H1 (cell line): ENCODE measurements around the gene FANCE.

Experiments
- CTCF ChIP-seq, 3 experiments: IDR thresholded peaks; 1 replicate in 2 of 3; 2 replicates in 1 of 3; pipeline versions ENCODE4 v1.5.1 to v1.6.1; 2011; ENCODE audit warnings: low read length in 3 of 3, mild to moderate bottlenecking in 3 of 3, inconsistent platforms in 2 of 3, low read depth in 1 of 3, moderate library complexity in 1 of 3; ENCODE audit not compliant: insufficient read depth in 1 of 3; ENCODE audit errors: control extremely low read depth in 1 of 3
- MAFK ChIP-seq: IDR thresholded peaks from 2 replicates; pipeline ENCODE4 v1.6.1; 2012; ENCODE audit warnings: low read depth, mild to moderate bottlenecking, improper control_type of control experiment, low read length
- NRF1 ChIP-seq: IDR thresholded peaks from 2 replicates; pipeline ENCODE4 v1.6.1; 2011; ENCODE audit warnings: mild to moderate bottlenecking, low read depth, low read length, improper control_type of control experiment
- POLR2AphosphoS5 ChIP-seq: IDR thresholded peaks from 2 replicates; pipeline ENCODE4 v1.6.1; 2011; ENCODE audit warnings: low read depth, low read length
- RFX5 ChIP-seq: IDR thresholded peaks from 2 replicates; pipeline ENCODE4 v1.6.1; 2011; ENCODE audit warnings: low read depth, low read length, improper control_type of control experiment, borderline replicate concordance
- RNF2 ChIP-seq: fragments of 200-900, 300-1000 bp; sonication (generic); IDR thresholded peaks from 2 replicates; pipeline ENCODE4 v1.7.1; 2016; ENCODE audit warnings: borderline replicate concordance, low read depth, mild to moderate bottlenecking, antibody characterized with exemption, low read length; ENCODE audit not compliant: poor library complexity, severe bottlenecking; ENCODE audit errors: missing control alignments
- USF2 ChIP-seq: IDR thresholded peaks from 2 replicates; pipeline ENCODE4 v1.6.1; 2011; ENCODE audit warnings: low read length, improper control_type of control experiment

- no peak for TF ChIP-seq MAFK
- no peak for TF ChIP-seq CTCF (IDR thresholded peaks at IDR 0.05; ENCODE audit: control extremely low read depth in 1 of 3, insufficient read depth in 1 of 3, low read depth in 1 of 3, low read length in 3 of 3)
- TF ChIP-seq NRF1: no peak
- TF ChIP-seq RNF2: no peak
- no peak for TF ChIP-seq USF2
- TF ChIP-seq RFX5: no peak
- no peak for TF ChIP-seq POLR2AphosphoS5
Observed at GRCh38 chr6:35477028-35477427, 24.9 kb downstream of the FANCE start.
